Stimulated activated CD4-positive, alpha-beta T cell treated with anti-CD3 and anti-CD28 coated beads, Interleukin-2, amount 100 ng/mL, for 4 hours (primary cell): ENCODE data around the gene CDK5RAP1.
"Not testable (repeated sequence)": the region's sequence is repeated elsewhere in the genome, so short reads cannot be mapped to it uniquely, and the experiment has no call there.

Experiments
- DNase-seq: peaks from one replicate; pipeline ENCODE4 v3.0.0-alpha.2; 2020; ENCODE audit warnings: low read depth

CDK5RAP1 gene

DNA sequence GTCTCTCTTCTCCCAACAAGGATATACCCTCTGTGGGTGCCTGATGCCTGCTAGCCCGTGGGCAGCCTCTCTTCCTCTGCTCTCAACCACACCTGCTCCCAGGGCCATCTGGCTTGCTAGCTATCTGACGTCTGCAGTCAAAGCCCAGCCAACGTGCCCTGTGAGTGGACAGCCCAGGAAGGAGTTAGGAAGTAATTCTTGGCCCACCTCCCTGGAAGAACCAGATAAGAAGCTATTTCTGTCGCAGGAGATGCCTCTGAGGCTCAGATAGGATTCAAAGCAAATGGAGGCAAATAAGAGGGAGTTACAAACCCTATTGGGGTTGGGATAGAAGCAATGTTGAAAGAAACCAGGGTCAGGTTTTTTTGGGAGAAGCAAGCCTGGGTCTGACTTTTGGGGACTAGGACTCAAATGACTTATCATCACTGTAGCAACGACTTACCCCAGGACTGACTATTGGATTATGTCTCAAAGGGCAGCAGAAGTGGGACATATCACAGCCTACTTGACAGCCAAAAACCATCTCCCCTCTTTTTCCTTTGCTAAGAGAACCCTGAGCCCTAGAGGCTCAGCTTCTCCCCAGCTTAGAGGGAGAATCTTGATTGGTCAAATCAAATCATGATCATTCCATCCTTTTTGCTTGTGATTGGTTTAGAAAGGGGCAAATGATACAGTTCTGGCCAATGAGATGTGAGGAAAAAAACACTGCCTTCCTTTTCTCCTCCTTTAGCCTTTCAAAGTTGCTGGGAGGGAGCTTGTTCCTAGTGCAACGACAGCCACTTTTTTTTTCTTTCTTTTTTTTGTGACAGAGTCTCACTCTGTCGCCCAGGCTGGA lies 18.0 kb upstream of the CDK5RAP1 start:
- DNase-seq = no peak

DNA sequence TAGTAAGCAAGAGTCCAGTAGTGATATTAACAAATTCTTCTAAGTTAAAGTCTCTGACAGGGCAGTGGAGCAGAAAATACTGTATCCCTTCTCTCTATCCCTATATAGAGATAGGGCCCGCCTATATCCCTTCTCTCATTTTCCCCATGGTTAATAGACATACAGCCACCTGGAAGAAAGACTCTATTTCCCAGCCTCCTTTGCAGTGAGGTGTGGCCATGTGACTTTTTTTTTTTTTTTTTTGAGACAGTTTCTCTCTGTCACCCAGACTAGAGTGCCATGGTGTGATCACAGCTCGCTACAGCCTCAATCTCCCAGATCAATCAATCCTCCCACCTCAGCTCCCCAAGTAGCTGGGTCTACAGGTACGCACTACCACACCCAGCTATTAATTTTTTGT lies 16.7 kb upstream of the CDK5RAP1 start:
- no peak for DNase-seq

DNA sequence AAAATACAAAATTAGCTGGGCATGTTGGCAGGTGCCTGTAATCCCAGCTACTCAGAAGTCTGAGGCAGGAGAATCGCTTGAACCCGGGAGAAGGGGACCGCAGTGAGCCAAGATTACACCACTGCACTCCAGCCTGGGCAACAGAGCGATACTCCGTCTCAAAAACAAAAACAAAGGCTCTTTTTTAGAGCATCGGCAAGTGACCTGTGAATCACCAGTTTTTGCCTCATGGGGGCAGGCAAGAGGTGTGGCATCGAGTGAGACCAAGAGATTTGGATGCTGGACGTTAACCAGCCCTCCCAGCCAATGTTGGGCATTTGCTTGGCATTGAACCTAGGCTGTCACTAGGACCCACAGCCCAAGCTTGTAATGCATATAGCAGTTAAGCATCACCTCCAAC lies 14.6 kb upstream of the CDK5RAP1 start:
- DNase-seq = no peak

DNA sequence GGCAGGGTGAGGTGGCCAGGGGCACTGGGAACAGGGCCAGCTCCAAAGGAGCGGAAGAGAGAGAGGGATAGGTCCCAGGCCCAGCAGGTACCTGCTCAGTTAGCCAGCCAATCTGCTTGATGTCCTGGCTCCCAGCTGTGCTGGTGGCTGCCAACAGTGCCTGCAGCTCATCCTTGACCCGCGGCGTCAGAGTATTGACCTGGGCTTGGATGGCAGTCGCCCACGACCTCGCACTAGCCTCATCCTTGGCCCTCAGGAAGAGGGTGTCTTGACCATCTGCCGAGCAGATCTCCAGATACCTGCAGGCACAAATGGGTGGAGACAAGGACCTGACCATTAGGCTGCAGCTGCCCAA lies 11.1 kb upstream of the CDK5RAP1 start:
- DNase-seq = no peak

DNA sequence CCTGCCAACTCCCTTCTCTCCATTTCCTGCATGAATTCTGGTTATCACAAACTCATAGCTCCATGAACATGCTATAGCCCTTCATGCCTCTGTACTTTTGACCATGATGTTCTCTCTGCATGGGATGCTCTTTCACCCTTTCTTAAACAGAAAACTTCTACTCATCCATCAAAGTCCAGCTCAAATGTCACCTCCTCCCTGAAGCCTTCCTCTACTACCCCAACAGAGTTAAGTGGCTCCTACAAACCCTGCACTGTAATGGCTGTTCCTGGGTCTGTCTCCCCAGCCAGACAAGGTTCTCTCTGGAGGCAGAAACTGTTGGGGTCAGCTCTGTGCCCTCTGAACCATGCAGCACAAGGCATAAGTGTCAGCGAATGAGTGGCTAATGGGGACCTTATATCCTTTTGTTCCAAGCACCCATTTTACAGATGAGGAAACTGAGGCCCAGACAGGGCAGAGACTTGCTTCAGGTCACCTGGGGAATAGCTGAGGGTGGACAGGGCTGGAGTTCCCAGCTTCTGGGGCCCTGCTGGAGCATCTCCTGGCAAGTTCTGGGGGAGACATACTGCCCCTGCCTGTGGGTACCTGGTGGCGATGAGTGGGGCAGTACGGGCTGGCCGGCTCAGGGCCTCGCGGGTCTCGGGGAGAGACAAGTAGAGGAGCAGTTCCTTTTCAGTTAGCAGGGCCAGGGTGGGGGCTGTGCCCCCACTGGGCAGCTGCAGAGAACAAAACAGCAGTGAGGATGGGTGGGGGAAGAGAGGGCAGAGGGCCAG lies 10.6 kb upstream of the CDK5RAP1 start:
- no peak for DNase-seq

DNA sequence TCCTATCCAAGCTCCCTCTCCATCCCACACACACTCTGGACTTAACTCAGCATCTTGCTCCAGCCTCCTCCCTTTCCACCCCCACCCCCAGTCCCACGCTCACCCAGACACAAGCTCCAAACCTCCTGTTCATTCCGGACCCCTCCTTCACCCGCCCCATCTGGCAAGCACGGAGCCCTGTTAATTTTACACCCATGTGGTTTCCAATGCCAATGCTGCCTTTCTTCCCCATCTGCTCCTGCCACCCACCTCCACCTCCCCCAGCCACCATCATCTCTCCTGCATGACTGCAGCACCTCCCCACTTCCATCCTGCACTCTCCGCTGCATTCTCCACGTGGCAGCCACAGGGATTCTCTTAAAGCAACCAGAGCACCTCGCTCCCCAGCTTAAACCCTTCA lies 9.9 kb upstream of the CDK5RAP1 start:
- no peak for DNase-seq

DNA sequence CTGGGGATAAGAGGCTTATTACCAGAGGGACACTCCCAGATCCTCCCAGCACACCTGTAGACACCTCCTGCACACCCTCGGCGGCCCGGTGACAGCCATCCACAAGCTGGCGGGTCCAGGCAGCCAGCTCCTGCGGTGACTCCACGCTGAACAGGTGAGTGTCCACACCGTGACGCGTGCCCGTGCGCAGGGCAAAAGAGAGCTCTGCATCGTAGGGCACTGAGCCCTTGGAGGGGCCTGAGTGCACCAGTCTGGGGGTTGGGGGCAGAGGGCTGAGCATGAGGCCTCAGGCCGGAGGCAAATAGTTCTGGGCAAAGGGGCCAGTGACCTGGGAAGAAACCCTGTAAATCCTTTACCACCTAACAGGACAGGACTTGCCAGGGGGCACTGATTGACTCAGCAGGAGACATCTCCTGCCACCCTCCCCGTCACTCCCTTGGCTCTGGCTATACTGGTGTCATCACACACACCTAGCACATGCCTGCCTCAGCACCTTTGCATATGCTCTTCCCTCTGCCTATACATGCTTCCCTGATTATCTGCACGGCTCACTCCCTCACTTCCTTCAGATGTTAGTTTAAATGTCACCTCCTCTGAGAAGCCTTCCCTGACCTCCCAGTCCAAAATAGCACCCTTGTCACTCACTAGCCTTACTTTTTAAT lies 8.9 kb upstream of the CDK5RAP1 start:
- no peak for DNase-seq

DNA sequence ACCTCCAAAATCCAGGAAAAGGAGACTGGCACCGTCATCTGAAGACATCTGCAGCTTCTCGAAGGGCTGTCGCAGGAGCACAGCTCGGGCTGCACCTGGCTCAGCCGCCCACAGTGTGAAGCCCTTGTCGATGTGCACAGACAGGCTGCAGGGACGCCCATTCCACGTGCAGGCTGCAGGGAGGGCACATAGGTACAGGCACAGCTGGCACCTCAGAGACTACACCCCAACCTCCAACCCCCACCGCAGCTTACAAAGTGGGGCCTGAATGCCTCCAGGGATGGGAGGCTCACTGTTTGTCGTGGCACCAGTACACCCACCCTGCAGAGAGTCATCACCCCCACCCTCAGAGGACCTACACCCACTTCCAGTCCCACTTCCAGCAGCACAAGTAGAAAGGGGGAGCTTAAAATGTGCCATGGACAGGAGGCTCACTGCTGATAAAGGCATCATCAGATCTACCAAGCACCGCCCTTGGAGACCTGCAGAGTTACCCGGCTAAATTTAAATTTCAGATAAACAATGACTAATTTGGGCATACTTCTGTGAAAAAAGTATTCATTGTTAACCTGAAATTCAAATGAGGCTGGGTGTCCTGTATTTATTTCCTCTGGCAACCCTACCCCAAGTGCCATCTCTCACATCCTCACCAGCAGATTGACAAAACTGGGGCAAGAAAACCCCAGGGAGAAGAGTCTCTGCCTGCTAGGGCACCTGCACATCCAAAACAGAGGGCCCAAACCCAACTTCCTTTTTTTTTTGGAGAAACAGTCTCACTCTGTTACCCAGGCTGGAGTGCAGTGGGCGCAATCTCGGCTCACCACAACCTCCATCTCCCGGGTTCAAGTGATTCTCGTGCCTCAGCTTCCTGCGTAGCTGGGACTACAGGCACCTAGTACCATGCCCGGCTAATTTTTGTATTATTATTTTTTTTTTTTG lies 7.7 kb upstream of the CDK5RAP1 start:
- DNase-seq = no peak

DNA sequence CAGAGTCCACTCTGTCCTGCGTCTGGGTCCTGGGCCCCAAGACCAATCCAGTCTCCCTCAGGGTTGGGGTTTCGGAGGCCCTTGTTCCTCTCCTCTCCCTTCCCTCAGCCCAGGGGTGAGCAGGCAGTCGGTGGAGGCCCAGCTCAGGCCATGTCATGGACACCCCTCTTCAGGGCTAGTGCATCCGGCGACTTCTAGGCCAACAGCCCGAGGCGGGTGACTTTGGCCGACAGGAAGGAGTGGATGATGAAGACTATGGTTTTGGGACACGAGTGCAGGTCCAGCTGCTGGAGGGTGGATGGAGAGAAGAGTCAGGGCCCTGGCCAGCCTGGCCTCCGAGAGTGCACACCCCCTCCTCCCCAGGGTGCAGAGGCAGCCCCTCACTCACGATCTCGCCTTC lies 7.0 kb upstream of the CDK5RAP1 start:
- DNase-seq = no peak

DNA sequence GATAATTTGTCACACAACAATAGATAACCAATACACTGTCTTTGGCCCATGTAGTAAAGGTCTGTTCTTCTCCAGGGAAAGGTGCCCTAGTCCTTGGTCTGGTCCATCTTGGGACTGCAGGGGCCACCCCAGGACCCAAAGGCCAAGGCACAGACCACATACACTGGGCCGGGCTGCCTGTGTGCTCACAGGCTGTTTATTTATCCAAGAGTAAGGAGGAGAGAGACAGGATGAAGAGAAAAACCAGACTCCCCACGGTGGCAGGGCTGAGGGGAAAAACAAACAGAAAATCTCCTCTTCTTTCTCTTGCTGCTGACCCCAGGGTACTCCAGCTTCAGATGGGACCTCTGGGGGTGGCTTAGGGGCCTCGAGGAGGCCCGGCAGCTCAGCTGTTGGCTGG lies 6.5 kb upstream of the CDK5RAP1 start:
- DNase-seq = no peak

DNA sequence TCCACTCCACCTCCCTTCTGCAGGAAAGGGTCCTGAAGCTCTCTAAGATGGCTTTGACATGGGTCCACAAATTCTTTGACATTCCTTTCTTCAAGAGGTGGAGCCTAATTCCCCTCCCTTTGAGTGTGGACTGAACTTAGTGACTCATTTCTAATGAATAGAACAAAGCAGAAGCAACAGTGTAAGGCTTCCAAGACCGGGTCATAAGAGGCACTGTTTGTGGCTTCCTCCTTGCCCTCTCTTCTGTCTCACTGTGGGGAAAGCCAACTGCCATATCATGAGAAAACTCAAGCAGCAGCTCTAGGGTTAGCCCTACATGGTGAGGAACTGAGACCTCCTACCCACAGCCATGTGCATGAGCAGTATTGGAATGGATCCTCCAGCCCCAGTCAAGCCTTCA lies 5.9 kb upstream of the CDK5RAP1 start:
- DNase-seq = no peak

DNA sequence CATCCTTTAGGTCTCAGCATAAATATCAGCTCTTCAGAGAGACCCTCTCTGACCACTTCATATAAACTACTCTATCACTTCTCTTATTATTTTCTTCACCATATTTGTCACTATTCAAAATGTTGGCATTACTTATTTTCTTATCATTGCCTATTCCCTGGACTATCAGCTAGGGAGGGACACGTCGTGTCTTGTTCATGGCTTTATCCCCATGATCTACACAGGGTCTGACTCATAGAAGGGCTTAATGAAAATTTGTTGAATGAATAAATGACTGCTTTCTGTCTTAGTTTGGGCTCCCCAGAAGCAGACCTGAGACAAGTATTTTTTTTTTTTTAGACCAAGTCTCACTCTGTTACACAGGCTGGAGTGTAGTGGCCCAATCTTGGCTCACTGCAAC lies 3.0 kb upstream of the CDK5RAP1 start:
- no peak for DNase-seq

DNA sequence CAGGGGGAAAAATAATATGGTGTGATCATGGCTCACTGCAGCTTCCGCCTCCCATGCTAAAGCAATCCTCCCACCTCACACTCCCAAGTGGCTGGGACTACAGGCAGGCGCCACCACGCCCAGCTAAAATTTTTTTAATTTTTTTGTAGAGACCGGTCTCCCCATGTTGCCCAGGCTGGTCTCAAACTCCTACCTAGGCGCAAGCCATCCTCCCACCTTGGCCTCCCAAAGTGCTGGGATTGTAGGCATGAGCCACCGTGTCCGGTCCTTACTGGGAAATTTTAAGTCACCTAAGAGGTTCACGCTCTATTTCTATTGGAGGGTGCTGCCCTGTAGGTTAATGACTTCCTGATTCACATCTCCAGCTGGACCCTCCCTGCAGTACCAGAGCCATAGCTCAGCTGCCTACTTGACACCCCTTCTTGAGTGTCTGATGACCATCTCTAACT lies 626 bp upstream of the CDK5RAP1 start:
- DNase-seq = no peak

DNA sequence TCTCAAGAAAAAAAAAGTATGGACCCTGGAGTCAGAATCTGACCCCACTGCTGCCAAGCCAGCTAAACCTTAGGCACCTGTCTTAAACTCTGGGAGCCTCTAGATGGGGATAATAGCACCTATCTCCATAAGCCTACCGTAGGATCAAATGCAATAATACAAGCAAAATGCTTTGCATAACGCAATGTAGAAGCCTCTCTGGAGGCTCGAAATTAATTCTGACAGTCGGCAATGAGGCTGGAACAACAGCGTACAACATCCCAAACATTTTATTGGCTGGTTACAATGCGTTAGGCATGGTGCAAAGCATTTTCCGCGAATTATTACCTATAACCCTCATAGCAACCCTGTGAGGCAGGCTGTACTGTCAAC lies 521 bp downstream of the CDK5RAP1 start:
- no peak for DNase-seq

DNA sequence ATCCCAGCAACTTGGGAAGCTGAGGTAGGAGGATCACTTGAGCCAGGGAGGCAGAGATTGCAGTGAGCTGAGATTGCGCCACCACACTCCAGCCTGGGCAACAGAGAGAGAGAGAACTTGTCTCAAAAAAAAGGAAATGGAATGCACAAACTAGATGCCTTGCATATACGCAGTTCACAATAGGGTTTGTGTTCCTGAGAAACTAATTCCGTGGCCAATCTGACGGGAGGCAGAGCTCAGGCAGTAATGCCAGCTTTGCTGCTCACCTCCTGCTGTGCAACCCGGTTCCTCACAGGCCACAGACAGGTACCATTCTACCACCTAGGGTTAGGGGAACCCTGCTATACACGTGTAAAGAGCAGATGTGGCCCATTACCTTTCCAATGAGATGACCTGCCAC lies 1.4 kb downstream of the CDK5RAP1 start:
- no peak for DNase-seq

DNA sequence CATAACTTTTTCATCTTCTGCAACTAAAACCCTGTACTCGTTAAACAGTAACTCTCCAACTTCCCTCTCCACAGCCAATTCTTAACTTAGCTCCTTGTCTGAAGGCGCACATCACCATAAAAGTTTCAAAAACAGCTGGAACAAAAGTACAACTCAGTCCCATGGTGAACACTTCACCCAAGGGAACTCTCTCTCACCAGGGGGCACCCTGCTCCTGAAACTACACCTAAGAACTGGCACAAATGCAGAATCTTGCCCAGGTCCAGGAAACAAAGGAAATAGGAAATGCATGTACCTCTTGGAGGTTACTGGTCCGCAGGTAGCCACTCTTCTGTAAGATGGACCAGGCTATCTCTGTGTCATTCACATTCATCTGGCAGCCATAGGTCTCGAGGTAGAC lies 6.6 kb downstream of the CDK5RAP1 start:
- DNase-seq = no peak

DNA sequence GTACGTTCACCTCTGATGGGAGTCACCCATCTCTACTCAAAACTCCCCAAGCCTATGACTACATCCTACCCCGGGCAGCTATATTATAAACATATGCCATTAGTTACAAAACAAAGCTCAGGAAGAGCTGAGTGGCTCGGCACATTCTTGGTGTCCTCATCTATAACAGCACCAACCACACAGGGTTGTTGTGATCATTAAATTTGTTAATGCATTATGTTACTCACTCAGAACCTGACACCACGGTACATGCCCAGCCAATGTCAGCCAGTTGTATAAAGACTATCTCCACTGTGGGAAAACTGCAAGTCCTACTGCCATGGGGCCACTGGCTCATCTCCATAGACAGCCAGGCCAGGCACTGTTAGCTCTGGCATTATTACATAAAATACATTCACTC lies 7.7 kb downstream of the CDK5RAP1 start:
- DNase-seq = no peak

DNA sequence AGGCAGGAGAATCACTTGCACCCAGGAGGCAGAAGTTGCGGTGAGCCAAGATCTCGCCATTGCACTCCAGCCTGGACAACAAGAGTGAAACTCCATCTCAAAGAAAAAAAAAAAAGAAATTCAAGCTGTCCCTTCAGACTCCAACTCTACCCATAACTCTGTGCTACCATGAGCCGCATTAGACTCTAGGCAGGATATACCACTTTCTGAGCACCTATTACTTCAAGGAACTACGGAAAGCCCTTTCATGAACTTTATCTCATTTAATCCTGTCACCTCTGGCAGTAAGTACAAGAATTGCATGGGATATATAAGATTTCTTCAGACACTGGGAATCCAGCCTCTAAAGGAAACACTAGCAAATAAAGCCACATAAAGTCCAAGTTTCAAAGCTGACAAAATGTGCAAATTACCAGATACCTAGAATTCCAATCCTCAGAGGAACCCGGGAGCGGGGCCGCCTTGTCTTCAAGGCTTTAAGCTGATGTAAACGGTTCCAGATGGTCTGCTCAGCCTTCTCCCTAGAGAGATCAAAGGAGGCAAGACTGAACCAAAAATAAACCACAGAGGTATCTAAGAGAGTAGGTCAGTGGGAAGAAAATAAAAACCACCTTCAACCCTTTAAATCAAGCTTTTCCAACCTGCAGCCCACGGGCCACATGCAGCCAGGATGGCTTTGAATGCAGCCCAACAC lies 9.4 kb downstream of the CDK5RAP1 start:
- DNase-seq = no peak

DNA sequence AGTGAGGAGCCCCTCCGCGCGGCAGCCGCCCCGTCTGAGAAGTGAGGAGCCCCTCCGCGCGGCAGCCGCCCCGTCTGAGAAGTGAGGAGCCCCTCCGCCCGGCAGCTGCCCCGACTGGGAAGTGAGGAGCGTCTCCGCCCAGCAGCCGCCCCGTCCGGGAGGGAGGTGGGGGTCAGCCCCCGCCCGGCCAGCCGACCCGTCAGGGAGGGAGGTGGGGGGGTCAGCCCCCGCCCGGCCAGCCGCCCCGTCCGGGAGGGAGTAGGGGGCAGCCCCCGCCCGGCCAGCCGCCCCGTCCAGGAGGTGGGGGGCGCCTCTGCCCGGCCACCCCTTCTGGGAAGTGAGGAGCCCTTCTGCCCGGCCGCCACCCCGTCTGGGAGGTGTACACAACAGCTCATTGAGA lies 12.0 kb downstream of the CDK5RAP1 start:
- not testable (repeated sequence) for DNase-seq

DNA sequence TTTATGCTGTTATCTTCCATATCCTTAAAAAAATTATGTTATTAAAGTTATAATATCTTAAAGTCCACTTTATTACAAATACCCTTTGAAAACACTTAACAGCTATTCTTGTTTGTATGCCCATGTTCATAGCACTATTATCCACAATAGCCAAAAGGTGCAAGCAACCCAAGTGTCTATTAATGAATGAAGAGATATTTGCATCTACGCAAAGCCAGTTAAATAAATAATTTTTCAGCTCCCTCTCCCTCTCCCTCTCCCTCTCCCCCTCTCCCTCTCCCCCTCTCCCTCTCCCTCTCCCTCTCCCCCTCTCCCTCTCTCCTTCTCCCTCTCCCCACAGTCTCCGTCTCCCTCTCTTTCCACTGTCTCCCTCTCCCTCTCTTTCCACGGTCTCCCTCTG lies 13.1 kb downstream of the CDK5RAP1 start:
- DNase-seq = no peak

DNA sequence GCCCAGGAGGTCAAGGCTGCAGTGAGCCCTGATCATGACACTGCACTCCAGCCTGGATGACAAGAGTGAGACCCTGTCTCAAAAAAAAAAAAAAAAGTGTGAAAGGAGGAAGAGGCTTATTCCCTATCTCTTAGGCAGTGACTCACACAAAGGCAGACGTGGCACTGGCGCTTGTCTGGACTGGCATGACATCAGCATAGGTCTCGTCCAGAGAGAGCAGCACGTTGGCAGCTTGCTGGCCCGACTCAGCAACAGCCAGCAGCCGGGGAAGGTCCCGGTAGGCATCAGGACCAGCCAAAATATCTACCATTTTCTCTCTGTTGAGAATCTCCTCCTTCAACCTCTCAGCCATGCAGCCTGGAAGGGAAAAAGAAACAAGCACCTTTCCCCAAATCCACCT lies 14.1 kb downstream of the CDK5RAP1 start:
- no peak for DNase-seq
